SJCRH30 (cell line): Measurements from ENCODE around the gene MPV17L2. TPM values are rescaled to one million over a fixed set of nuclear protein-coding genes. Genes with fewer than 3 reads are reported as not detected.
"Not testable (repeated sequence)": the region's sequence is repeated elsewhere in the genome, so short reads cannot be mapped to it uniquely, and the experiment has no call there.

ENCODE experiments used
- DNase-seq, 2 experiments: peaks; one replicate each; pipeline ENCODE4 v3.0.0-alpha.2; 2015 to 2020
- H3K27ac ChIP-seq: fragments of 250-450 bp; sonication (Bioruptor Pico); 2 replicates; pipeline ENCODE4 v1.5.1; 2020; ENCODE audit warnings: mild to moderate bottlenecking, moderate library complexity
- H3K27me3 ChIP-seq: fragments of 250-450 bp; sonication (Bioruptor Pico); 2 replicates; pipeline ENCODE4 v1.5.1; 2020; ENCODE audit warnings: mild to moderate bottlenecking, moderate library complexity
- H3K36me3 ChIP-seq: fragments of 250-450 bp; sonication (Bioruptor Pico); 2 replicates; pipeline ENCODE4 v1.5.1; 2020; ENCODE audit warnings: mild to moderate bottlenecking, moderate library complexity
- H3K4me1 ChIP-seq: fragments of 250-450 bp; sonication (Bioruptor Pico); 2 replicates; pipeline ENCODE4 v1.5.1; 2020; ENCODE audit warnings: mild to moderate bottlenecking, moderate library complexity
- H3K4me3 ChIP-seq: fragments of 250-450 bp; sonication (Bioruptor Pico); 2 replicates; pipeline ENCODE4 v1.5.1; 2020; ENCODE audit warnings: mild to moderate bottlenecking, moderate library complexity
- H3K9me3 ChIP-seq: fragments of 250-450 bp; sonication (Bioruptor Pico); replicated peaks from 2 replicates; pipeline ENCODE4 v1.5.1; 2020; ENCODE audit warnings: mild to moderate bottlenecking, moderate library complexity
- total RNA-seq: library from RNA; depleted of rRNA; stranded (reverse); fragments of >200 nt; shearing (Covaris generic); gene quantifications from 2 replicates; pipeline ENCODE4 v1.2.3, GENCODE V29; 2014

MPV17L2 gene
- total RNA-seq, 1 experiment from 2014 or later: 31.3 TPM

GRCh38 chr19:18206018-18206417, 13.0 kb downstream of the MPV17L2 start:
- peak overlapping the region; percentile 82 for H3K27ac ChIP-seq

GRCh38 chr19:18208098-18208951, 15.3 kb downstream of the MPV17L2 start:
- peak; percentile 42 to 65 for DNase-seq
- Histone ChIP-seq H3K4me3 (no peak overlapping the region), H3K4me1 (no peaks in the 10 kb centered on the region; the same call in 1 of the 2 replicates), H3K27ac (no peak overlapping the region), H3K36me3 (no peaks in the 10 kb centered on the region), H3K9me3 (no peaks in the 10 kb centered on the region), H3K27me3 (no peaks in the 10 kb centered on the region)

More at GRCh38 chr19:18206018-18206417, 13.0 kb downstream of the MPV17L2 start:
- H3K36me3 ChIP-seq: no peaks in the 10 kb centered on the region
- peak; percentile 35 to 43 for DNase-seq
- peak overlapping the region; percentile 57 for H3K4me3 ChIP-seq
- 0 out of 2 replicates have a peak, but pooled peaks cover 3% of the 10 kb centered on the region for H3K27me3 ChIP-seq
- H3K9me3 ChIP-seq: no peaks in the 10 kb centered on the region
- H3K4me1 ChIP-seq: peaks cover 4% of the 10 kb centered on the region; the same call in 1 of the 2 replicates

GRCh38 chr19:18209912-18210311, 16.9 kb downstream of the MPV17L2 start:
- not testable (repeated sequence) for DNase-seq, H3K4me3 ChIP-seq, H3K27ac ChIP-seq, H3K36me3 ChIP-seq, H3K4me1 ChIP-seq, H3K9me3 ChIP-seq, H3K27me3 ChIP-seq

- Histone ChIP-seq H3K27me3 (no peaks in the 10 kb centered on the region), H3K27ac (no peak overlapping the region), H3K4me3 (no peak overlapping the region), H3K9me3 (no peaks in the 10 kb centered on the region), H3K36me3 (no peaks in the 10 kb centered on the region), H3K4me1 (no peaks in the 10 kb centered on the region)
- DNase-seq: no peak
Observed at GRCh38 chr19:18211683-18212082, 18.7 kb downstream of the MPV17L2 start.

GRCh38 chr19:18214779-18215433, 21.9 kb downstream of the MPV17L2 start:
- no peaks in the 10 kb centered on the region for H3K4me1 ChIP-seq
- no peaks in the 10 kb centered on the region for H3K9me3 ChIP-seq
- H3K4me3 ChIP-seq: no peak overlapping the region
- no peaks in the 10 kb centered on the region for H3K36me3 ChIP-seq
- DNase-seq: no peak
- H3K27me3 ChIP-seq: no peaks in the 10 kb centered on the region
- H3K27ac ChIP-seq: no peak overlapping the region

GRCh38 chr19:18216789-18217188, 23.8 kb downstream of the MPV17L2 start:
- Histone ChIP-seq H3K27me3 (no peaks in the 10 kb centered on the region), H3K27ac (no peak overlapping the region), H3K4me3 (no peak overlapping the region), H3K36me3 (no peaks in the 10 kb centered on the region), H3K9me3 (no peaks in the 10 kb centered on the region), H3K4me1 (no peaks in the 10 kb centered on the region)
- DNase-seq: no peak

GRCh38 chr19:18218159-18218558, 25.1 kb downstream of the MPV17L2 start:
- no peak for DNase-seq
- H3K27ac ChIP-seq: no peak overlapping the region

GRCh38 chr19:18218600-18218999, 25.6 kb downstream of the MPV17L2 start:
- Histone ChIP-seq H3K27ac (no peak overlapping the region), H3K36me3 (no peaks in the 10 kb centered on the region), H3K27me3 (no peaks in the 10 kb centered on the region), H3K4me3 (no peak overlapping the region), H3K4me1 (no peaks in the 10 kb centered on the region), H3K9me3 (no peaks in the 10 kb centered on the region)
- DNase-seq: no peak

More at GRCh38 chr19:18218159-18218558, 25.1 kb downstream of the MPV17L2 start:
- H3K27me3 ChIP-seq: no peaks in the 10 kb centered on the region
- H3K4me3 ChIP-seq: no peak overlapping the region
- no peaks in the 10 kb centered on the region for H3K4me1 ChIP-seq
- no peaks in the 10 kb centered on the region for H3K36me3 ChIP-seq
- no peaks in the 10 kb centered on the region for H3K9me3 ChIP-seq

- H3K9me3 ChIP-seq: no peaks in the 10 kb centered on the region
- no peaks in the 10 kb centered on the region for H3K36me3 ChIP-seq
- no peaks in the 10 kb centered on the region for H3K4me1 ChIP-seq
- H3K27me3 ChIP-seq: no peaks in the 10 kb centered on the region
- no peak for DNase-seq
- H3K4me3 ChIP-seq: no peak overlapping the region
- H3K27ac ChIP-seq: no peak overlapping the region
Observed at GRCh38 chr19:18219911-18220631, 27.1 kb downstream of the MPV17L2 start.

- no peaks in the 10 kb centered on the region for H3K36me3 ChIP-seq
- H3K27ac ChIP-seq: no peak overlapping the region
- no peak overlapping the region for H3K4me3 ChIP-seq
- DNase-seq: no peak
- no peaks in the 10 kb centered on the region for H3K27me3 ChIP-seq
- H3K4me1 ChIP-seq: no peaks in the 10 kb centered on the region
- H3K9me3 ChIP-seq: no peaks in the 10 kb centered on the region
Observed at GRCh38 chr19:18220632-18221275, 27.7 kb downstream of the MPV17L2 start.

GRCh38 chr19:18221815-18222725, 29.1 kb downstream of the MPV17L2 start:
- Histone ChIP-seq H3K27me3 (no peaks in the 10 kb centered on the region), H3K4me1 (no peaks in the 10 kb centered on the region), H3K9me3 (no peaks in the 10 kb centered on the region), H3K4me3 (no peak overlapping the region), H3K36me3 (no peaks in the 10 kb centered on the region), H3K27ac (no peak overlapping the region)
- no peak for DNase-seq

- Histone ChIP-seq H3K27me3 (no peaks in the 10 kb centered on the region), H3K27ac (no peak overlapping the region)
Observed at GRCh38 chr19:18223860-18224524, 31.0 kb downstream of the MPV17L2 start.

More at GRCh38 chr19:18223860-18224524, 31.0 kb downstream of the MPV17L2 start:
- H3K36me3 ChIP-seq: no peaks in the 10 kb centered on the region
- H3K9me3 ChIP-seq: no peaks in the 10 kb centered on the region
- DNase-seq: peak; percentile 43 to 49
- no peaks in the 10 kb centered on the region for H3K4me1 ChIP-seq
- H3K4me3 ChIP-seq: no peak overlapping the region
